ENCODE results near the gene ELMO1.

- TF ChIP-seq POLR2A (IDR thresholded peaks at IDR 0.05) (no peak), CTCF (IDR thresholded peaks at IDR 0.05) (no peak)
These were observed 386.2 kb downstream of the ELMO1 start for GRCh38 chr7:37062560-37062859.

Data from adrenal gland (tissue), 5 donors.